ENCODE data around the gene PRSS2.

PRSS2 gene

DNA sequence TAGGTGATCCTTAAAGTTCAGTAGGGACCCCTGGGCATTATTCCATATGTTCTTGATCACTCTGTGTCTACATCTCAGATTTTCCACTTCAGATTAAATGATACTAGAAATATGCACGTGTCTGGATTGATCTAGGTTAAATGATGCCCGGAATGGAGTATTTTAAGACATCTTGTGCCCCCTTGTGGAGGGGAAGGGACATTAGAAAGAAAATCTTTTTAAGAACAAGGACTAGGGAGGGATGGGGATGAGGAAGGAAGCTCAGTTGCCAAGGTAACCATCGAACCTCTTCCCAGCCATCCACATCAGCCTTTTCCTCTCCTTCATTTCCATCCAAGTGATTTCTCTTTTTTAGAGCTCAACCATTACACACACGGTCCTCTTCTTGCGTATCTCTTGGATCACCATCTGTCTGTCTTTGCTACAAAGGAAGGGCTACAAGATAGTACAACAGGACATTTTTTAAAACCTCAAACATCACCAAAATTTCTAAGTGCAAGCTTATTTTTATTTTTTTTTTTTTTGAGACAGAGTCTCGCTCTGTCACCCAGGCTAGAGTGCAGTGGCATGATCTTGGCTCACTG lies 40.5 kb downstream of the PRSS2 start:
- H3K36me3 ChIP-seq (ENCODE audit: control insufficient read depth, insufficient read depth, low read length): no peaks in the 10 kb centered on the region
- no peaks in the 10 kb centered on the region for H3K9me3 ChIP-seq (ENCODE audit: control insufficient read depth, low read length)
- H3K4me3 ChIP-seq (ENCODE audit: low read length): no peak overlapping the region
- H3K4me1 ChIP-seq (ENCODE audit: control insufficient read depth, insufficient read depth, low read length): peaks cover 11% of the 10 kb centered on the region
- peaks cover 22% of the 10 kb centered on the region for H3K27me3 ChIP-seq (ENCODE audit: control insufficient read depth, insufficient read depth, low read length)
- no peak overlapping the region for H3K9ac ChIP-seq (ENCODE audit: low read length)

DNA sequence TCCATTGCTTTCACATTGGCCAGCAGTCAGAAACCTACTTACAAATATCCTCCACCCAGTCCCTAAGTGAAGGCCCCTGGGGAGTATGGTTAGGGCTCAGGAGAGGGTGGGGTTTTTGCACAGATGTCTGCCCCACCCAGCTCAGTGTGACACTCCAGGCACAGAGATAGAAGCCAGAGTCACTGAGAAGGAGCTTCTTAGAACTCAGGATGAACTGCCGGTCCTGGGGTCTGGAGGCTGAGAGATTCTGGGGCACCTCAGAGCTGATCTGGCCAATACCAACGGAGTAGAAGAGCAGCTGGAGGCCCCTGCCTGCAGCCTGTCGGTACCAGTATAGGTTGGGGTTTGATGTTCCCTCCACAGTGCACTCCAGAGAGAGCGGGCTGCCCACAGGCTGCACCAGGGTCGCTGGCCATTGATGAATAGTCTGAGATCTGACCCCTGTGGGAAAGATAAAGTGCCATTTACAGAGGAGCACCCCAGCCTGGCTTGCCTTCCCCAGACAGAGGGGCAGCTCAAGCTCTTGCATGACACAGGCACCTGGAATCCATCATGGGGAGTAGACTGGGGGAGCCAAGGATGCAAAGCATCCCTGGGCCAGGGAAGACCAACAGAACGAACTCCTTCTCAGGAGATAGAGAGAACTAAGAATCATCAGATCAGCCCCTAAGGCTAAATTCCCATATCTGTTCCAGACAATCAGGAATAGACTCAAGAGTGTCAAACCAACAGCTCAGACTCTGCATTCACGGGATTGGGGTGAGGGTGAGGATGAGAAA lies 41.9 kb downstream of the PRSS2 start:
- H3K9me3 ChIP-seq (ENCODE audit: control insufficient read depth, low read length): no peaks in the 10 kb centered on the region
- no peaks in the 10 kb centered on the region for H3K36me3 ChIP-seq (ENCODE audit: control insufficient read depth, insufficient read depth, low read length)
- peaks cover 11% of the 10 kb centered on the region for H3K4me1 ChIP-seq (ENCODE audit: control insufficient read depth, insufficient read depth, low read length)
- H3K4me3 ChIP-seq (ENCODE audit: low read length): no peak overlapping the region
- H3K27me3 ChIP-seq (ENCODE audit: control insufficient read depth, insufficient read depth, low read length): peaks cover 25% of the 10 kb centered on the region
- H3K9ac ChIP-seq (ENCODE audit: low read length): no peak overlapping the region

DNA sequence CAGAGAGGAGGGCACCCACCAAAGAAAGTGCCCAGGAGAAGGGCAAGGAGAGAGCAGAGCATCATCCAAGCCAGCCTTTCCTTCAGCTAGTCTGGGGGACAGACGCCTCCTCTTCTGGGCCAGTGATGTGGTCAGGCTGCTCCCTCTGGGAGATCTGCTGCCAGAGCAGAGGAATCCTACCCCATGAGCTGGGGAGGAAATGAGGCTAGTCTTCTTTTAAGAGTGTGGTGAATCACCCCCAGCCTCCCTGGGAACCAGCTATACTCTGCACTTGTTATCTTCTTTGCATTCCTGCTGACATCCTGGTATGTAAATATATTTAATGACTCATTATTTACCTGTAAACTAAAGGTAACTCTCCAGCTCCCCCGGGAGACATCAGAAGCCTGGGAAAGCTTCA lies 42.5 kb downstream of the PRSS2 start:
- peaks cover 25% of the 10 kb centered on the region for H3K27me3 ChIP-seq (ENCODE audit: control insufficient read depth, insufficient read depth, low read length)
- no peak overlapping the region for H3K9ac ChIP-seq (ENCODE audit: low read length)
- no peaks in the 10 kb centered on the region for H3K9me3 ChIP-seq (ENCODE audit: control insufficient read depth, low read length)
- H3K4me1 ChIP-seq (ENCODE audit: control insufficient read depth, insufficient read depth, low read length): peaks cover 11% of the 10 kb centered on the region
- H3K36me3 ChIP-seq (ENCODE audit: control insufficient read depth, insufficient read depth, low read length): no peaks in the 10 kb centered on the region
- no peak overlapping the region for H3K4me3 ChIP-seq (ENCODE audit: low read length)

DNA sequence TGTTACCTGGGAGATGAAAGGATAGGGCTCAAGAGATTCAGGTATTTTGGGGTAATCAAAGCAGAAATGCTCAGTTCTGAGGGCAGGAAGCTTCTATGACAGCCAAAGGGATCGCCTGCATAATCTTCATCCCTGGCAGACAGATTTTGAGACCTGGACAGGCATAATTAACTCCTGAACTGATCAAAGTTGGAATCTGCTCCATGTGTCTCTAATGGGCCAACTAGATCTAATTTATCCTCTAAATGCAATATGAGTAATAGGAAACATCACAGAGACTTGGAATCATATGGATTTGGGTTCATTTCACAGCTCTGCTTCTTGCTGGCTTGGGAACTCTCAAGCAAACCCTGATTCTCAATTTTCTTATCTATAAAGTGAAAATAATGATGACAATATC lies 42.9 kb downstream of the PRSS2 start:
- H3K4me1 ChIP-seq (ENCODE audit: control insufficient read depth, insufficient read depth, low read length): peaks cover 11% of the 10 kb centered on the region
- peaks cover 22% of the 10 kb centered on the region for H3K27me3 ChIP-seq (ENCODE audit: control insufficient read depth, insufficient read depth, low read length)
- no peaks in the 10 kb centered on the region for H3K36me3 ChIP-seq (ENCODE audit: control insufficient read depth, insufficient read depth, low read length)
- no peak overlapping the region for H3K4me3 ChIP-seq (ENCODE audit: low read length)
- H3K9me3 ChIP-seq (ENCODE audit: control insufficient read depth, low read length): no peaks in the 10 kb centered on the region
- H3K9ac ChIP-seq (ENCODE audit: low read length): no peak overlapping the region

DNA sequence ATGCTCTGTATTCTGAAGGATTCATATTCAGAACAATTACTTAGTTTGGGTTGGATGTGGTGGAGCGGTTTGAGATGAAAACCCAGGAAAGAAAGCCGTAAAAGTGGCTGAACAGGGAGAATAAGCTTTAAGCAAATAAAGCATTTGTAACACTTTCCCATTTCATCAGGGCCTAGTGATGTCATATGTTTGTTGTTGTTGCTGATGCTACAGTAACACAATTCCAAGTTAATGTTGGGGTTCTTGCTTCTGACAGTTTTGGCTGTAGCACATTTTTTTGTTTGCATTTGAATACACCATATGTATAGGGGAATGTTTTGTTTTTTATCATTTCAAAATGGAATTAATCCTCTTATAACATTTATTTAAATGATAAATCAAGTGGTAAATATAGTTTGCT lies 43.7 kb downstream of the PRSS2 start:
- Histone ChIP-seq H3K27me3 (ENCODE audit: control insufficient read depth, insufficient read depth, low read length) (peaks cover 16% of the 10 kb centered on the region), H3K9ac (ENCODE audit: low read length) (no peak overlapping the region), H3K4me3 (ENCODE audit: low read length) (no peak overlapping the region), H3K36me3 (ENCODE audit: control insufficient read depth, insufficient read depth, low read length) (no peaks in the 10 kb centered on the region), H3K4me1 (ENCODE audit: control insufficient read depth, insufficient read depth, low read length) (peaks cover 11% of the 10 kb centered on the region), H3K9me3 (ENCODE audit: control insufficient read depth, low read length) (no peaks in the 10 kb centered on the region)

DNA sequence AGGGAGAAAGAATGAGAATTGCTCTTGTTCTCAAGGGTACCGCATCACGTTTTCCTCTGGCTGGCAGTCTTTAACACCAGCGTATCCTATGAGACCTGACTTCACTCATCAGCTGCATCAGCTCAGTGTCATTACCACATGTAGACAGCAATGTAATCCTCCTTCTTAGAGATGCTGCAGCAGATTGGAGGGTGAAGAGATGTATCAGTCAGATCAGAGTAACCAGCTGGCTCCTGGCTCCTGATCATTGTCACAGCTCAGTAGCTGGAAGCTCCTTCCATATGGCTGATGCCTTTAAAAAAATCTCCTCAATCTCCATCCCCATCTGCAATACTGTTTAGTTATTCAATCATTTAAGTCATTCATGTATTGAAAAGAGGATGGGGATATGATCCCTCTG lies 44.4 kb downstream of the PRSS2 start:
- Histone ChIP-seq H3K4me3 (ENCODE audit: low read length) (no peak overlapping the region), H3K9me3 (ENCODE audit: control insufficient read depth, low read length) (no peaks in the 10 kb centered on the region), H3K9ac (ENCODE audit: low read length) (no peak overlapping the region), H3K36me3 (ENCODE audit: control insufficient read depth, insufficient read depth, low read length) (no peaks in the 10 kb centered on the region), H3K4me1 (ENCODE audit: control insufficient read depth, insufficient read depth, low read length) (peaks cover 11% of the 10 kb centered on the region), H3K27me3 (ENCODE audit: control insufficient read depth, insufficient read depth, low read length) (peaks cover 20% of the 10 kb centered on the region)

DNA sequence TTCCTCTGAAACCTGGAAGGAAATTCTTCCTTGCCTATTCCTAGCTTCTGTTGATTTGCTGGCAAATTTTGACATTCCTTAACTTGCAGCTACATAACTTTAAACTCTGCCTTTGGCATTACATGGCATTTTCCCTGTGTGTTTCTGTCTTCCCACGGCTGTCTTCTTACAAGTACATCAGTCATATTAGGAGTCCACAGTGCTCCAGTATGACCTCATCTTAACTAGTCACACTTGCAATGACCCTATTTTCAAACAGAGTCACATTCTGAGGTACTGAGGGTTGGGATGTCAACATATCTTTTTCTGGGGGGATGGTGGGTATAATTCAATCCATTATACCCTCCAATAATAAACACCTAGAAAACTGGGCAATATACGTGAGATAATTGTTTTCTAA lies 46.7 kb downstream of the PRSS2 start:
- no peaks in the 10 kb centered on the region for H3K9me3 ChIP-seq (ENCODE audit: control insufficient read depth, low read length)
- H3K4me3 ChIP-seq (ENCODE audit: low read length): no peak overlapping the region
- H3K9ac ChIP-seq (ENCODE audit: low read length): no peak overlapping the region
- no peaks in the 10 kb centered on the region for H3K36me3 ChIP-seq (ENCODE audit: control insufficient read depth, insufficient read depth, low read length)
- H3K27me3 ChIP-seq (ENCODE audit: control insufficient read depth, insufficient read depth, low read length): peaks cover 20% of the 10 kb centered on the region
- H3K4me1 ChIP-seq (ENCODE audit: control insufficient read depth, insufficient read depth, low read length): peaks cover 11% of the 10 kb centered on the region

DNA sequence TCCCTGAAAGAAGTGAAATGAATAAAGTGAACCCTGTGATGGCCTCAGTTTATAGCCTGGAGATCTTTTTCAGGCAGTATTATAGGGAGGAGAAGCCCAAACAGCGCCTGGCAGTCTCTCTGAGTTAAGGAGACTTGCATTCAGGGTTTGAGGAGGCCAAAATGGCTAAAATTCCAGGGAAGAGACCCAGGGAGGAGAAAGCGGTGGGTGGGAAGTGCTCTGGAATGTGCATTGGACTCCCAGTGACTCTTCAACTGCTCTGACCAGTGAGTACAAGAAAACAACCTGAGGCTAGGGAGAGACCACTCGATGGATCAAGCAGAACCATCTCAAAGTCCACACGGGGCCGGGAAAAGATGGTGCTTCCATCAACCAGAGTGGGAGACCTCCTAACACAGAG lies 48.8 kb downstream of the PRSS2 start:
- no peaks in the 10 kb centered on the region for H3K9me3 ChIP-seq (ENCODE audit: control insufficient read depth, low read length)
- no peak overlapping the region for H3K4me3 ChIP-seq (ENCODE audit: low read length)
- no peaks in the 10 kb centered on the region for H3K36me3 ChIP-seq (ENCODE audit: control insufficient read depth, insufficient read depth, low read length)
- H3K4me1 ChIP-seq (ENCODE audit: control insufficient read depth, insufficient read depth, low read length): no peaks in the 10 kb centered on the region
- H3K27me3 ChIP-seq (ENCODE audit: control insufficient read depth, insufficient read depth, low read length): peaks cover 15% of the 10 kb centered on the region
- no peak overlapping the region for H3K9ac ChIP-seq (ENCODE audit: low read length)

DNA sequence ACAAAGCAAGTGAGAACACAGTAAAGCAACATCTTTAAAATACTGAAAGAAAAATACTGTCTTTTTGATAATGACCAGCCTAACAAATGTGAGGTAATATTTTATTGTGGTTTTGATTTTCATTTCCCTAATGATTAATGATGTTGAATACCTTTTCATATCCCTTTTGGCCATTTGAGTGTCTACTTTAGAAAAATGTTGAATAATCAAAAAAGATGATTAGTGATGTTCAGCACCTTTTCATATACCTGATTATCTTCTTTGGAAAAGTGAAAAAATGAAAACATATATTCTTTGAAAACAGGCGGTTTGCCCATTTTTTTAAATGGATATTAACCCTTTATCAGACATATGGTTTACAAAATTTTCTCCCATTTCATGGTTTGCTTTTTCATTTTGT lies 51.9 kb downstream of the PRSS2 start:
- no peaks in the 10 kb centered on the region for H3K36me3 ChIP-seq (ENCODE audit: control insufficient read depth, insufficient read depth, low read length)
- H3K9me3 ChIP-seq (ENCODE audit: control insufficient read depth, low read length): no peaks in the 10 kb centered on the region
- peaks cover 5% of the 10 kb centered on the region for H3K27me3 ChIP-seq (ENCODE audit: control insufficient read depth, insufficient read depth, low read length)
- no peaks in the 10 kb centered on the region for H3K4me1 ChIP-seq (ENCODE audit: control insufficient read depth, insufficient read depth, low read length)
- no peak overlapping the region for H3K9ac ChIP-seq (ENCODE audit: low read length)
- H3K4me3 ChIP-seq (ENCODE audit: low read length): no peak overlapping the region

Data from mucosa of stomach (tissue), 1 donor.